GM12891 (cell line): ENCODE results near the gene SMPD1.

Experiments
- POLR2A ChIP-seq: IDR thresholded peaks from 2 replicates; pipeline ENCODE4 v1.6.1; 2011; ENCODE audit warnings: low read depth, low read length, control low read depth
- TAF1 ChIP-seq: IDR thresholded peaks from 2 replicates; pipeline ENCODE4 v1.6.1; 2011; ENCODE audit warnings: low read depth, low read length, control low read depth

DNA sequence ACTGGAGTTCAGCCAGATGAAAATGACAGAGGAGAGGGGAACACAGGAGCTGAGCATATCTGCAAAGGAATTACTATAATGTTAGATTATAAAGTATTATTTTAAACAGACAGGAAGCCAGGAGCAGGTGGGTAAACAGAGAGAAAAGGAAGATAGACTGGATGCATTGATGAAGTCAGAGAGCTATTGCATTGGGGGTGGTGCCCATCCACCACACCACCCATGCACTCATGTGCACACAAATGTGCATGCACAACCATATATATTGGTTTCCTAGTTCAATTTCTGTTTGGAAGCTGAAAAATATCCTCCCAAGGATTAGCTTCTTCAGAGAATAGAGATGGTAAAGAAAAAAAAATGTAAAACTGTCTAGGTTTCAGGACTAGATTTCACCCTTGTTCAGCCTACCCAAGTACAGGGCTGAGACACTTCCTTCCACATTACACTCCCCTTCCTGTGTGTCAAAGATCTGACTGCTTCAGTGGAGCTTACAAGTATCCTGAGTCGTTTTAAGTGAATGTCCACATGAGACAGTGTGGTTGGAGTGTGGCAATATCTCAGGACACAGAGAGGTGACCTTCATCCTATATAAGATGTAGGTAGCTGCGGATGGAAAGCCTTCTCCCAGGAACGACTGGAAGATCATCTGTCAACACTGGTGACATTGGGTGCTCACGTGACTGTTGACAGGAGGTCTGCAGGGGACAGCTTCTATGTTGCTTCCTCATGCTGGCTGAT lies 12.2 kb upstream of the SMPD1 start:
- TF ChIP-seq POLR2A: no peak
- no peak for TF ChIP-seq TAF1
